H7 (cell line): ENCODE results near the gene LKAAEAR1. TPM values are rescaled to one million over a fixed set of nuclear protein-coding genes. Genes with fewer than 3 reads are reported as not detected.

Experiments
- DNase-seq: peaks from one replicate; pipeline ENCODE4 v3.0.0; 2012
- H3K27me3 ChIP-seq: 2 replicates; pipeline ENCODE4 v1.6.0; 2011; ENCODE audit warnings: mild to moderate bottlenecking, low read length; ENCODE audit not compliant: control insufficient read depth, insufficient read depth
- H3K36me3 ChIP-seq: replicated peaks from 2 replicates; pipeline ENCODE4 v1.5.1; 2011; ENCODE audit warnings: low read length; ENCODE audit not compliant: control insufficient read depth, insufficient read depth
- H3K4me3 ChIP-seq: 2 replicates; pipeline ENCODE4 v1.5.1; 2011; ENCODE audit warnings: low read depth, mild to moderate bottlenecking, control low read depth, low read length, moderate library complexity; ENCODE audit not compliant: insufficient read depth
- total RNA-seq: library from RNA; depleted of rRNA; stranded (reverse); fragments of >200 nt; shearing (Covaris generic); gene quantifications from 2 replicates; pipeline ENCODE4 v1.2.3, GENCODE V29; 2014

The LKAAEAR1 gene
- total RNA-seq, 1 experiment from 2014 or later: 0.45 TPM

DNA sequence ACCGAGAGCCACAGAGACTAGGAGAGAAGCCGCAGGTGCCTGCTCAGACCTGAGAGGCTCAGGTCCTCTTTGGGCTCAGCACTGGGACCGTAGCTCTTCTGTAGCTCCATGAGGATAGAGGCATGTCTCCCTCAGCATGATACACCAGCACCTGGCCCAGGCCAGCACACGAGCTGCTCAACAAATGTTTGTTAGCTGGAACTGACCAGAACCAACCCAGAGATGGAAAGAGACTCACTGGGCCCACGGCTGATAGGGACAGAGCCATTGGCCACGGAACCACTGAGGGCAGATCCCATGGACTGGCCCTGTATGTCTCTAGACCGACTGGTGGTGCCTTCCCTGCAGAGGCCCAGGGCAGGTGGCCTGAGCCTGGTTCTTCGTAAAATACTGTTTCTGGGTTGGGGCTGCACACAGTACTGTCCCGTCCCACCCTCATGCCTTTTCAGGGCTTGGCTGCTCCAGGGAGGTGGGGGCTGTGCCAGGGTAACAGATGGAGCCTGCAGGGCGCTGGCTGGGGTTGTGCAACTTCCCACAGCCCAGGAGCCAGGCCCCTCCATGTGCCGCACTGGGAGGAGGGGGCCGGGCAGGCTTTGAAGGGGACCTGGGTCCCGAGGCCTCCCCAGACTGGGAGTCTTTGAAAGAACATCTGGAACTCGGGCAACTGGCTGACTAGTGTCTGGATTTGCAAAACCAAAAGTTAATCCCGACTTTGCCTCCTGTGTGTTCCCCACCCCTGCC is 43.0 kb downstream of the LKAAEAR1 start:
- Histone ChIP-seq H3K27me3 (peaks cover 56% of the 10 kb centered on the region), H3K36me3 (no peaks in the 10 kb centered on the region), H3K4me3 (no peak overlapping the region)
- DNase-seq: peak; percentile 69

- H3K27me3 ChIP-seq: peaks cover 51% of the 10 kb centered on the region
- no peak for DNase-seq
- no peaks in the 10 kb centered on the region for H3K36me3 ChIP-seq
- H3K4me3 ChIP-seq: no peak overlapping the region
Measured at GRCh38 chr20:64040231-64041039, 43.8 kb downstream of the LKAAEAR1 start.

DNA sequence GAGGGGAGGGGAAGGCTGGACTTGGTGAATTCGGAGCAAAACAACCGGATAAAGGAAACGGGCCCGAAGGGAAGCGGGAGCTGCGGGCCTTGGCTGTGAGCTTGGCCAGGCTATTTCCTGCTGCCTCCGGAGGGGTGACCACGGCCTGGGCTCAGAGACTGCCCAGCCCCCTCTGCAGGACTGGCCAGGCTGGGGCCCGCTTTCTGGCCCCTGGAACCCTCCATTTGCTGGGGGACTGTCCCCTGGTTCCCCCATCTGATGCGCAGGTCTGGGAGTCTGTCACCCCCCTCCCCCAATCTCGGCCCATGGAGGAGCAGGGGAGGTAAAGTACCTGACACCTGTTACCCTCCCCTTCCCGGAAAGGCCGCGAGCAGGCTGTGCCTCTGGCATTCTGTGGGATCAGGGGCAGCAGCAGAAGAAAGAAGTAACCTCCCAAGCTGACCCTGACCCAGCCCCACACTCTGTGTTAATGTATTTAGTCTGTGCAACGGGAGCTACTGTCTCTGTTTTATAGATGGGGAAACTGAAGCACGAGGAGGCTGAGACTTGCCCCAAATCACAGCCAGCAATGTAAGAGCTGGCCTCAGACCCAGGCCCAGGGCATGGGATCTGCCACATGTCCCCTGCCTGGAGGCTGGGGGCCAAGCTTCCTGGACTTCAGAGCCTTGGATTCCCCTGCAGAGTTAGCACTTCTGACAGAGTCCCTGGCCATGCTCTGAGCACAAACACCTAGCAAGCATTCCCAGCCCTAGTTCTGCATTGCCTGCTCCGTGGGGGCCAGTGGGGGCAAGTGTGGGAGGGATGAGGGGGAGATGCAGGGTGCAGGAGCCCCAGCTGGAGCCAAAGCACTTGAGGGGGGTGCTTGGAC is 44.7 kb downstream of the LKAAEAR1 start:
- peak; percentile 86 for DNase-seq
- peak overlapping the region; percentile 58 for H3K4me3 ChIP-seq
- H3K27me3 ChIP-seq: peaks cover 48% of the 10 kb centered on the region
- H3K36me3 ChIP-seq: peaks cover 2% of the 10 kb centered on the region

DNA sequence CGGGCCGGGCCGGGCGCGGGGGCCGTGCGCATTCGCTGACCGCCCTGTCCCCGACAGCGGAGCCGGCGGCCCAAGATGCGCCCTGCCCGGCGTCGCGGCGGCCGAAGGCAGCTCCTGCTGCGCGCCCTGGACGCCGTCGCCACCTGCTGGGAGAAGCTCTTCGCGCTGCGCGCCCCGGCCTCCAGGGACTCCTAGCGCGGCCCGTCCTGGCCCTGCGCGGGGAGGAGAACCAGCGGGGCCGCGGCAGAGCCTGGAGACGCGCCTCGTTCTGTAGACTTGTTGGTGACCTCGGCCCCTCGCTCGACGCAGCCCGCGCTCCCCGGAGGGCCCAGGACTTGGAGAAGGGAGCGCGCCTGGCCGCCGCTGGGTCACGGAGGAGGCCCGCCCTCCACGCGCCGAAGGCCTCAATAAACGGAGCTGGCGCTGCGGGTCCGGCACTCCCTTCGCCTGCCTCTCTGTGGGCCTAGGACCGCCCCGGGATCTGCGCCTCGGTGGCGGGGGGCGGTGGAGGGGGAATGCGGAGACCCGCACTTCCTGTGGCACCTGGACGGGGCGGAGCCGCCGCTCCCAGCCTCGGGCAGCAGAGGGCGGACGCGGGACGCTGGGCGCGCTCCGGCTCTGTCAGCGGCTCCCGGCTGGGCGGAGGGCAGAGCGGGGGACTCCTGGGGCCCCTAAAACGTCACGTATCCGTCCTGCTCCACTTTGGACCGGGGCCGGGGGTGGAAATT is 45.5 kb downstream of the LKAAEAR1 start:
- peak; percentile 99 for DNase-seq
- H3K27me3 ChIP-seq: peaks cover 46% of the 10 kb centered on the region
- H3K4me3 ChIP-seq: peak overlapping the region; percentile 58
- peaks cover 2% of the 10 kb centered on the region for H3K36me3 ChIP-seq

DNA sequence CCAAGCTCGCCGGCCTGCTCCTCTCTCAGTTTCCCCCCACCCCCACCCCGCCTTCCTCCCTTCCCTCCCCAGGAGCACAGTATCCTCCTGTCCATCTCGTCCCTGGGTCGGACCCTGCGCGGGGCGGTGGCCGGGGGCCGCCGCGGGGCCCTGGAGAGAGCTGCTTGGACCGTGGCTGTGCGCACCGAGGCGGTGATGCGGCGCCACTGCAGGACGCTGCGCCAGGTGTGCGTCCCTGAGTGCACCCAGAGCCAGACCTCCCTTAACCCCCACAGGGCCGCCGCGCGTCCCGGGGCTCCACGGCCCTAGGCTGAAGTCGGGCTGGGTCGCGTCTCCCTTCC is 46.0 kb downstream of the LKAAEAR1 start:
- peak overlapping the region; percentile 58 for H3K4me3 ChIP-seq
- DNase-seq: peak; percentile 82
- H3K36me3 ChIP-seq: peaks cover 2% of the 10 kb centered on the region
- H3K27me3 ChIP-seq: peaks cover 46% of the 10 kb centered on the region

DNA sequence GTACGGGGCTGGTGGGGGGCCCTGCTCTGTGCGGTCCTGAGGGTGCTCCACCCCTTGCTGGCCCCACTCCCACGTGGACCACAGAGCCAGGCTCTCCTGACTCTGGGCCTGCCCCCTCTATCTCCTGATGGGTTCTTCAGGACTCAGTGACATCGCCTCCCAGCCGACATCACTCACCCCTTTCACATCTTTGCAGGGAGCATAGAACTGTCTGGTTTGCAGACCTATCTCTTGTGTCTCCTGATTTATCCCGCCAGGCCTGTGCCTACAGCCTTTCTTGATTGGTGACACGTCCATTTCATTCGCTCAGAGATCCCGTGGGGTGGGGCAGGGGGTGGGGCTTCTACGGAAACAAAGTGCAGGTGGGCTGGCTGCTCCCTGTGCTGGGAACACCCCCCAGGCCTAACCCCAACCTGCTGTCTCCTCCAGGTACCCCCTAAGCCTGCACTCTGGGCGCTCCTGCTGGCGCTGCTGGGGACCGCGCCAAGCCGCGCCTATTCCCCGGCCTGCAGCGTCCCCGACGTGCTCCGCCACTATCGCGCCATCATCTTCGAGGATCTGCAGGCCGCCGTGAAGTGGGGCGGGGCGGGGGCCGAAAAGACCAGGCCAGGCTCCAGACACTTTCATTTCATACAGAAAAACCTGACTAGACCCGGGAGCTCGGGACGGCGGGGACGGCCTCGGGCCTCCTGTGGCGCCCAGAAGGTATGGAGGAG is 46.5 kb downstream of the LKAAEAR1 start:
- Histone ChIP-seq H3K4me3 (peak overlapping the region; percentile 58), H3K27me3 (peaks cover 46% of the 10 kb centered on the region), H3K36me3 (peaks cover 2% of the 10 kb centered on the region)
- DNase-seq: peak; percentile 88

- peak; percentile 74 for DNase-seq
- no peak overlapping the region for H3K4me3 ChIP-seq
- H3K36me3 ChIP-seq: peaks cover 3% of the 10 kb centered on the region
- H3K27me3 ChIP-seq: peaks cover 43% of the 10 kb centered on the region
Measured at GRCh38 chr20:64037199-64037497, 47.0 kb downstream of the LKAAEAR1 start.

GRCh38 chr20:64036346-64037198 is 47.6 kb downstream of the LKAAEAR1 start:
- DNase-seq: peak; percentile 81
- H3K36me3 ChIP-seq: peaks cover 6% of the 10 kb centered on the region
- no peak overlapping the region for H3K4me3 ChIP-seq
- H3K27me3 ChIP-seq: peaks cover 38% of the 10 kb centered on the region

GRCh38 chr20:64035933-64036345 is 48.3 kb downstream of the LKAAEAR1 start, which contains the start of gene C20orf204:
Gene C20orf204 (plus strand): TSS chr20:64036182. CDS start chr20:64036324, 142 bp downstream.
- H3K36me3 ChIP-seq: peaks cover 6% of the 10 kb centered on the region
- DNase-seq: peak; percentile 85
- H3K4me3 ChIP-seq: no peak within 1 kb of the TSS
- peaks cover 31% of the 10 kb centered on the region for H3K27me3 ChIP-seq

DNA sequence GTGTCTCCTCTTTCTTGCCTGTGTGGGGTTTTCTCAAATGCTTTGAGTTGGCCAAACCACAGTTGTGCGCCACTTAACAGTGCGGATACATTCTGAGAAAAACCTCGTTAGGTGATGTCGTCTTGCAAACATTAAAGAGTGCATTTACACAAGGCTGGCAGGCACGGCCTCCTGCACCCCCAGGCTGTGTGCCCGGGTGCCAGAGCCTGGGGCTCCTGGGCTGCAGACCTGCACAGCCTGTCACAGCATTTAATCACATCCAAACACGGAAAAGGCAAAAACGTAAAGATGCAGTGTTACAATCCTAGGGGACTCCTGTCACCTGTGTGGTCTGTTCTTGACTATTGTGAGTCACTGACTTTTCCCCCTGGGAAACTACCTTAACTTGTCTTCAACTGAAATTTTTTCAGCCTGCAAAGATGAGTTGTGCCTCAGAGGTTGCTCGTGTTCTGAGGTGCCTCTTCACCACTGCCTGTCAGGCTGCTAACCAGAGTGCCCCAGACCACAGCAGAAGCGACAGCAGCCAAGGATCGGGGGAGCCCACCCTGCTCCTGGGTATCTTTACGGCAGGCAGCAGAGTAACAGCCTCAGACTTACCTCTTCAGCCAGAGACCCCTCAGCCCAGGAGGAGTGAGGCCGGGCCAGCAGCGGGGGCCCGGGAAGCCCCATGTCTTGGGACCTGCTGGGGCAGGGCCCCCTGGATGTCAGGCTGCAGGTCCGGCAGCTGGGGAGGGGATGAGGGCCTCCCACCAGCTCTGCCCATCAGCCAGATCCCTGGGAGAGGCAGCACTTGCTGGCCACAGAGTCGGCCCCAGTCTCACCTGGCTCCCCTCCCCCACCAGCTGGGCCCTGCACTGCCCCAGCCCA is 48.9 kb downstream of the LKAAEAR1 start:
- Histone ChIP-seq H3K27me3 (peaks cover 25% of the 10 kb centered on the region), H3K36me3 (peaks cover 6% of the 10 kb centered on the region), H3K4me3 (no peak overlapping the region)
- no peak for DNase-seq

DNA sequence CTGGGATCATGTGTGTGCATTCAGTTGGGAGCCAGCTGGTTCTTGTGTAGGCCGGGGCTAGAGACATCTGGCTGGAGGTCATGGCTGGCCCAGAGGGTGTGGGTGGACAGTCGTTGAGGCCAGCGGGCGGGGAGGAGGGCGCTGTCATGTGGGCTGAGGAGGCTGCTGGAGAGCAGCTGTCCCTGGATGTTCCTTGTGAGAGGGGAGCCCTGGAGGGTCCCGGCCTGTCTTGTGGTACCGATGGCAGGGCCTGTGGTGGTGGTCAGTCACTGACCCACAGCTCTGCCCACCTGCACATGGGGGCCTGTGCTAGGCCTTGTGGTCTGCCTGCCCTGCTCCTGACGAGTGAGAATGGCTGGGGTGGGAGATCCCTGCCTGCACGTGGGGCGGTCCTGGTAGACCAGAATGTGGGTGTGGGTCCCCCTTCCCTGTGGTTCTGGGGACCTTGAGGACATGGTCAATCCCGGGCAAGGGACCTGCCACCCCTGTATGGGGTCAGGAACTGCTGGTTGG is 50.2 kb downstream of the LKAAEAR1 start:
- peaks cover 12% of the 10 kb centered on the region for H3K27me3 ChIP-seq
- no peak for DNase-seq
- H3K4me3 ChIP-seq: no peak overlapping the region

More for the DNA sequence above, 50.2 kb downstream of the LKAAEAR1 start:
- H3K36me3 ChIP-seq: peaks cover 10% of the 10 kb centered on the region
